Measurements from ENCODE around the gene DRD4.

DNA sequence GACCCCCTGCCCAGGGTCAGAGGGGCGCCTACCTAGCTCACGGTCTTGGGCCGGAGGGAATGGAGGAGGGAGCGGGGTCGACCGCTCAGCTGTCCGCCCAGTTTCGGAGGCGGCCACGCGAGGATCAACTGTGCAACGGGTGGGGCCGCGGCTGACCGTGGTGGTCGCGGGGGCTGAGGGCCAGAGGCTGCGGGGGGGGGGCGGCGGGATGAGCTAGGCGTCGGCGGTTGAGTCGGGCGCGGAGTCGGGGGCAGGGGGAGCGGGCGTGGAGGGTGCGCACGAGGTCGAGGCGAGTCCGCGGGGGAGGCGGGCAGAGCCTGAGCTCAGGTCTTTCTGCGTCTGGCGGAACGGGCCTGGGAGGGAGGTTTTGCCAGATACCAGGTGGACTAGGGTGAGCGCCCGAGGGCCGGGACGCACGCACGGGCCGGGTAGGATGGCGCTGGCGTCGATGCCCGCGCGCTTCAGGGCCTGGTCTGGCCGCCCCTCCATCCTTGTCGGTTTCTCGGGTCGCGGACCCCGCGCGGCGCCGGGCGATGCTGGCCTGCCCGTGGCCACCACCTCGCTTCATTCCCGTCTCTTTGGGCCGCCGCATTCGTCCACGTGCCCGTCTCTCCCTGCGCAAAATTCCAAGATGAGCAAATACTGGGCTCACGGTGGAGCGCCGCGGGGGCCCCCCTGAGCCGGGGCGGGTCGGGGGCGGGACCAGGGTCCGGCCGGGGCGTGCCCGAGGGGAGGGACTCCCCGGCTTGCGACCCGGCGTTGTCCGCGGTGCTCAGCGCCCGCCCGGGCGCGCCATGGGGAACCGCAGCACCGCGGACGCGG lies at the start of gene DRD4:
- TF ChIP-seq KDM1A (IDR thresholded peaks at IDR 0.05; ENCODE audit: low read depth) = no peak
- TF ChIP-seq, protein P1, sequence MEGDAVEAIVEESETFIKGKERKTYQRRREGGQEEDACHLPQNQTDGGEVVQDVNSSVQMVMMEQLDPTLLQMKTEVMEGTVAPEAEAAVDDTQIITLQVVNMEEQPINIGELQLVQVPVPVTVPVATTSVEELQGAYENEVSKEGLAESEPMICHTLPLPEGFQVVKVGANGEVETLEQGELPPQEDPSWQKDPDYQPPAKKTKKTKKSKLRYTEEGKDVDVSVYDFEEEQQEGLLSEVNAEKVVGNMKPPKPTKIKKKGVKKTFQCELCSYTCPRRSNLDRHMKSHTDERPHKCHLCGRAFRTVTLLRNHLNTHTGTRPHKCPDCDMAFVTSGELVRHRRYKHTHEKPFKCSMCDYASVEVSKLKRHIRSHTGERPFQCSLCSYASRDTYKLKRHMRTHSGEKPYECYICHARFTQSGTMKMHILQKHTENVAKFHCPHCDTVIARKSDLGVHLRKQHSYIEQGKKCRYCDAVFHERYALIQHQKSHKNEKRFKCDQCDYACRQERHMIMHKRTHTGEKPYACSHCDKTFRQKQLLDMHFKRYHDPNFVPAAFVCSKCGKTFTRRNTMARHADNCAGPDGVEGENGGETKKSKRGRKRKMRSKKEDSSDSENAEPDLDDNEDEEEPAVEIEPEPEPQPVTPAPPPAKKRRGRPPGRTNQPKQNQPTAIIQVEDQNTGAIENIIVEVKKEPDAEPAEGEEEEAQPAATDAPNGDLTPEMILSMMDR (IDR thresholded peaks at IDR 0.05) = no peak
- TF ChIP-seq RAD21 (conservative IDR thresholded peaks at IDR 0.05 in 1 of 2, IDR thresholded peaks at IDR 0.05 in 1 of 2) = no peak
- no peak for TF ChIP-seq CEBPB (IDR thresholded peaks at IDR 0.05)
- TF ChIP-seq ESRRA (IDR thresholded peaks at IDR 0.05; ENCODE audit: borderline replicate concordance, low read length) = no peak
- no peak for TF ChIP-seq EP300 (IDR thresholded peaks at IDR 0.05)
- TF ChIP-seq ZFP36 (IDR thresholded peaks at IDR 0.05; ENCODE audit: borderline replicate concordance, partially characterized antibody) = no peak
- TF ChIP-seq SMC3 (IDR thresholded peaks at IDR 0.05) = no peak
- no peak for TF ChIP-seq GATA3 (IDR thresholded peaks at IDR 0.05; ENCODE audit: borderline replicate concordance)
- TF ChIP-seq, protein P2, sequence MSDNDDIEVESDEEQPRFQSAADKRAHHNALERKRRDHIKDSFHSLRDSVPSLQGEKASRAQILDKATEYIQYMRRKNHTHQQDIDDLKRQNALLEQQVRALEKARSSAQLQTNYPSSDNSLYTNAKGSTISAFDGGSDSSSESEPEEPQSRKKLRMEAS (IDR thresholded peaks at IDR 0.05) = no peak
- TF ChIP-seq, protein P3, sequence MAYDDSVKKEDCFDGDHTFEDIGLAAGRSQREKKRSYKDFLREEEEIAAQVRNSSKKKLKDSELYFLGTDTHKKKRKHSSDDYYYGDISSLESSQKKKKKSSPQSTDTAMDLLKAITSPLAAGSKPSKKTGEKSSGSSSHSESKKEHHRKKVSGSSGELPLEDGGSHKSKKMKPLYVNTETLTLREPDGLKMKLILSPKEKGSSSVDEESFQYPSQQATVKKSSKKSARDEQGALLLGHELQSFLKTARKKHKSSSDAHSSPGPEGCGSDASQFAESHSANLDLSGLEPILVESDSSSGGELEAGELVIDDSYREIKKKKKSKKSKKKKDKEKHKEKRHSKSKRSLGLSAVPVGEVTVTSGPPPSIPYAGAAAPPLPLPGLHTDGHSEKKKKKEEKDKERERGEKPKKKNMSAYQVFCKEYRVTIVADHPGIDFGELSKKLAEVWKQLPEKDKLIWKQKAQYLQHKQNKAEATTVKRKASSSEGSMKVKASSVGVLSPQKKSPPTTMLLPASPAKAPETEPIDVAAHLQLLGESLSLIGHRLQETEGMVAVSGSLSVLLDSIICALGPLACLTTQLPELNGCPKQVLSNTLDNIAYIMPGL (CRISPR knock-in tag; IDR thresholded peaks at IDR 0.05; ENCODE audit: borderline replicate concordance) = no peak
- TF ChIP-seq CHD4 (IDR thresholded peaks at IDR 0.05; ENCODE audit: borderline replicate concordance) = no peak

Measured in A549 (cell line).